Mammary epithelial cell (primary cell): ENCODE data around the gene SLC9A9.

Source experiments
- EZH2 ChIP-seq: IDR thresholded peaks from 2 replicates; pipeline ENCODE4 v1.6.1; 2012; ENCODE audit warnings: low read length, inconsistent platforms, borderline replicate concordance
- TF ChIP-seq, protein P1 (sequence below), 2 donors: IDR thresholded peaks in 1 of 2; conservative IDR thresholded peaks in 1 of 2; 2 replicates each; pipeline ENCODE4 v1.5.1; 2011 to 2012; ENCODE audit warnings: inconsistent platforms in 2 of 2, low read length in 2 of 2, mild to moderate bottlenecking in 2 of 2, control low read depth in 1 of 2, low read depth in 1 of 2; ENCODE audit not compliant: insufficient read depth in 1 of 2; ENCODE audit errors: extremely low read depth in 1 of 2

DNA sequence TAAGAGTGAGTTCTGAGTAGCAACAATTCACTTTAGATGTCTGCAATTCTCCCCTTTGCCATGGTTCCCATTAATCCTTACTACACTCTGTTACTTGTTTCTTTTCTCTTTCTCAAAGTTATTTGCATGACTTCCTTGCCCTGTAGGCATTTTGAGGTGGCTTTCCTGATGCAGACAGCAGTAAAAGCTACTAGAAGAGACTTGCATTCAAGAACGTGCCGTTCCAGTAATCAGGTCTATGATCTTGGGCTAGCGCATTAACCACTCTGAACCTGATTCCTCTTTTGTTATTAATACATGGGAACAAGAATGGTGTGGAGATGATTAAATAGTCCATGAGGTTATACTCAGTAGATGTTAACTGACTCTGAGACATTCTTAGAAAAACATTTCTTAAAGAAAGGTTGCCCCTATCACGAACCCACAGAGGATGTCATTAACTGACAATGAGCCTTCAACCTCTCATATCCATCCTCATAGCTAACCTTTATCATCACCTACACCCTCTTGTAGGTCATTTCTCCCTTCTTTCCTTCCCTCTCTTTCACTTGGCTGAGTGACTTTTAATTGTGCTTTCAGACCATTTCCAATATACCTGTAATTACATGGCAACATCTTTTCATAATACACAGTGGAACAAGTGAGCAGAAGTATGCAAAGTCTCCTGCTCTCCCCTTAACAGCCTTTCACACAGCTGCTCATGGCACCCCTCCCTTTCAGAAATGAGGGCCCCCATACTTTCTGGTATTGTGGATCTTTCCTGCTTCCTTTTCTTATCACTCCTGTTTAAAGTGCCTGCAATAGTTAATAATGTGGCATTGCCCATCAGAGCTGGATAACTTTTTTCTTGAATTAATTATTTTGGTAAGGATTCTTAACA is 552.8 kb downstream of the SLC9A9 start:
- TF ChIP-seq, protein P1, sequence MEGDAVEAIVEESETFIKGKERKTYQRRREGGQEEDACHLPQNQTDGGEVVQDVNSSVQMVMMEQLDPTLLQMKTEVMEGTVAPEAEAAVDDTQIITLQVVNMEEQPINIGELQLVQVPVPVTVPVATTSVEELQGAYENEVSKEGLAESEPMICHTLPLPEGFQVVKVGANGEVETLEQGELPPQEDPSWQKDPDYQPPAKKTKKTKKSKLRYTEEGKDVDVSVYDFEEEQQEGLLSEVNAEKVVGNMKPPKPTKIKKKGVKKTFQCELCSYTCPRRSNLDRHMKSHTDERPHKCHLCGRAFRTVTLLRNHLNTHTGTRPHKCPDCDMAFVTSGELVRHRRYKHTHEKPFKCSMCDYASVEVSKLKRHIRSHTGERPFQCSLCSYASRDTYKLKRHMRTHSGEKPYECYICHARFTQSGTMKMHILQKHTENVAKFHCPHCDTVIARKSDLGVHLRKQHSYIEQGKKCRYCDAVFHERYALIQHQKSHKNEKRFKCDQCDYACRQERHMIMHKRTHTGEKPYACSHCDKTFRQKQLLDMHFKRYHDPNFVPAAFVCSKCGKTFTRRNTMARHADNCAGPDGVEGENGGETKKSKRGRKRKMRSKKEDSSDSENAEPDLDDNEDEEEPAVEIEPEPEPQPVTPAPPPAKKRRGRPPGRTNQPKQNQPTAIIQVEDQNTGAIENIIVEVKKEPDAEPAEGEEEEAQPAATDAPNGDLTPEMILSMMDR (conservative IDR thresholded peaks at IDR 0.05 in 1 of 2, IDR thresholded peaks at IDR 0.05 in 1 of 2; ENCODE audit: extremely low read depth in 1 of 2, insufficient read depth in 1 of 2, low read depth in 1 of 2, low read length in 2 of 2) = no peak
- TF ChIP-seq EZH2 = no peak
